Dedifferentiated amniotic fluid mesenchymal stem cell (primary cell): ENCODE measurements around the gene LCP2.
"Not testable (repeated sequence)": the region's sequence is repeated elsewhere in the genome, so short reads cannot be mapped to it uniquely, and the experiment has no call there.

Source experiments
- DNase-seq: peaks from one replicate; pipeline ENCODE4 v3.0.0-alpha.2; 2016; ENCODE audit errors: extremely low spot score

LCP2 gene

DNA sequence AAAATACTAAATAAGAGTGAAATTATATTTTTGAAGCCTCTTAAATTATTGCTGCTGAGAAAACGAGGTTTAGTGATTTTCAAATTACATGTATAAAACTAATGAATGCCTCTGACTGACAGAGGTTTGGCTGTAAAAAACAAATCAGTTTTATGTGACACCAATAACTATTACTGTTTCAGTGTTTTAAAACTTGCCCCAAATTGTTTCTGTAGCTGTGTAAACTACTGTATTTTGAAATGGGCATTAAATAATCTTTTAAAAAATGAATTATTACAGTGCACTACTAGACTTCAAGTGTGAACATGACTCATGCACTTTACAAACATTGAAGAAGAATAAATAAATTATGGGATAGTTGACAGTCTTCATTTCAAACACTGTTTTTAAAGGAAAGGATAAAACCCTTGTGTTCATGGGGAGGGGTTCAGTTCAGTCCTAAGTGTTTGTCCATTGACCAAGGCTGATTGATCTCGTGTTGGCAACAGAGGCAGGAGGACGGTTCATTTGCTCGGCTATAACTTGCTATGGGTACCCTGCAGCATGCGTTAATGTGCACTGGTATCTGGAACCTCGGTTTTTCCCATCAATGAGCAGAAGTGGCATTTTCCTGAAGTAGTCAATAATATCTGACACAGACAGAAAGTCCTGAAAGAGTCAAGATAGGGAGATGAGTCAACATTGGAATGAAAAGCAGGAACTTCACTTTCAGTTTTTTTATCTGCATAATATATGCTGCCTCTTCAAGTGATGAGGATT lies 49.2 kb downstream of the LCP2 start:
- no peak for DNase-seq

DNA sequence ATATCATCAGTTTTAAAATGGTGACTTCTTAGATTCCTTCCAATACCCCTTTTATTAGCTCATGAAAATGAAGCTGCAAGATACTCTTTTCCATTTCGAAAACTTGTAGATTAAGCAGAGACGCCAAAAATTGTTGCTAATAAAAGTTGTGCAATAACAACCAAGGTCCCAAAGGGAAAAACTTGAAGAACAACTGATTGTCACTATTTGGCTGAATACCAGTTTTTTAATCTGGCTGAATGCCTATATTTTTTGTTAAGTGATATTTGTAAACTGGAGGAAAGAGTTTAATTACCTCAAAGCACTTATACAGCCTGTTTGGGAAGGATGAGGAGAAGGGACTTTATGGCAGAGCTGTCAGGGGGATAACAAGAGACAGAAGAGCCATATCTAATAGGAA lies 50.2 kb downstream of the LCP2 start:
- no peak for DNase-seq

DNA sequence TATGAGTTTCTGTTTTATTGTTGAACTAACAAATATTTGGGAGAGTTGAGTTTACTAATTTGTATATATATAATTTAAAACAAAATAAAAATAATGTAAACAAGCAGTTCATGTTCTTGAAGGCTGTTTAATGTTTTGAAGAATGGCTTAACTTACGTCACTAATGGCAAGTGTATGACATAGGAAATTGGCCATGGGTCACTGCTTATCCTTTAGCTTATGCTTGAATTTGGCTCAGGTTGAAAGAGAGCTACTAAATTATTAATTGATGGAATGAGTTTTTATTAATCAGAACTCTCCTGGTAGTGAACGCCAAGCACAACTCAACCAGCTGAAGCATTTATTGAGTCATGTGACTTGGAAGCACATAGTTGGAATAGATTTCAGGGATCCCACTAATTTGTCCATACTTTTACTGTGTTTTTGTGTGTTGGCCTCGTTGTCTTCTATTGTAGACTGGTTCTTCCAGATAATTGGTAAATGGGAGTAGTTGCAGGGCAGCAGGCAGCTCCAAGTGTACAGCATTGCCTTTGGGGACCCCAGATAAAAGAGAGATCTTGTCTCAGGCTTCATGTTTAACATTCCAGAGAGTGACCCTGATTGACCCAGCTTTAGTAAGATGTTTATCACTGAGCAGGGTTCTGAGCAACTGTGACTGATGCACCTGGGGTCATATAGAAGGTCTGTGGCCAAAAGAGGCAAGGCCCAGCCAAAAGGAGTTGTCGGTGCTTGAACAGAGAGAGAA lies 51.3 kb downstream of the LCP2 start:
- no peak for DNase-seq

DNA sequence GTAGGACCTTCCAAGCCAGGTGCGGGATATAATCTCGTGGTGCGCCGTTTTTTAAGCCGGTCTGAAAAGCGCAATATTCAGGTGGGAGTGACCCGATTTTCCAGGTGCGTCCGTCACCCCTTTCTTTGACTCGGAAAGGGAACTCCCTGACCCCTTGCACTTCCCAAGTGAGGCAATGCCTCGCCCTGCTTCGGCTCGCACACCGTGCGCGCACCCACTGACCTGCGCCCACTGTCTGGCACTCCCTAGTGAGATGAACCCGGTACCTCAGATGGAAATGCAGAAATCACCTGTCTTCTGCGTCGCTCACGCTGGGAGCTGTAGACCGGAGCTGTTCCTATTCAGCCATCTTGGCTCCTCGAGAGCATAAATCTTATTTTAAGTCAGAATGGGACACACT lies 52.1 kb downstream of the LCP2 start:
- not testable (repeated sequence) for DNase-seq

- no peak for DNase-seq
These were observed 59.0 kb downstream of the LCP2 start for GRCh38 chr5:170238456-170239196.

DNA sequence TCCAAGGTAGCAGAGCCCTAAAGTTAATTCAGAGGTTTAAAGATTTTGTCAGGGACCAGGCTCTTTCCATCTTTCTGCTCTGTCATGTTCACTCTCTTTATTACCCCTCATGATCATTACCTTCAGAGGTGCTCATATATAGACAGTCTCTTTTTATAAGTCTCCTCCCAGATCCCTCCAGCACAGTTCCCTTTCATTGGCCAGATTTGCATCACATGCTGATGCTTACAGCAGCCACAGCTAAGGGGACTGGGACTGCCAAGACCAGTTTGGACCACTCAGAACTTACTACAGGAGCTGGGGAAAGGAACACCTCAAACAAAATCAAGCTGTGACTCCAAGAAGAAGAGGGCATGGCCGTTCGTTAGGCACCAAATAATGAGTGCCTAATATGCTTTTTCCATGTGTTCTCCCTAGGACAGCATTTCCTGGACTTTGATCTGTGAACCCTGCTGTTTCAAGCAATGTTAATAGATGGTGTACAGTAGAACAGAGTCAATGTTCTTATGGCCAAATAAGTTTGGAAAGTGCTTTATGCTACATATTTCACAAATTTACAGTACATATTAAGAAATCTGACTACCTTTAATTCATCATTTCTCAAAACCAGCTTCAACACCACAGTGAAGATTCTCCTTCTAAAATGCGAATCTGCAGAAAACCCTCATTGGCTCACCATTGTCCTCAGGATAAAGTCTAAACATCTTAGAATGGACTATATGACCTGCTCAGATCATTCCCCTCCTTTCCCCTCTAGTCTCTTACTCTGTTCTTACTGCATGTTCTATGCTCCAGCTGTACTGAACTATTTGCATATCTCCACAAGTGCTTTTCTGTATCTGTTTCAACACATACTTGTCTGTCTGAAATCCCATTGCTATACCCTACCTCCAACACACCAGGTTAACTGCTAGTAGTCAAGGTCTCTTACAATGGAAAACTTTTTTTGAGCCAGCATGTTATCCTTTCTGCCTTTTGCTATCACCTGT lies 61.4 kb downstream of the LCP2 start:
- DNase-seq, result no peak

DNA sequence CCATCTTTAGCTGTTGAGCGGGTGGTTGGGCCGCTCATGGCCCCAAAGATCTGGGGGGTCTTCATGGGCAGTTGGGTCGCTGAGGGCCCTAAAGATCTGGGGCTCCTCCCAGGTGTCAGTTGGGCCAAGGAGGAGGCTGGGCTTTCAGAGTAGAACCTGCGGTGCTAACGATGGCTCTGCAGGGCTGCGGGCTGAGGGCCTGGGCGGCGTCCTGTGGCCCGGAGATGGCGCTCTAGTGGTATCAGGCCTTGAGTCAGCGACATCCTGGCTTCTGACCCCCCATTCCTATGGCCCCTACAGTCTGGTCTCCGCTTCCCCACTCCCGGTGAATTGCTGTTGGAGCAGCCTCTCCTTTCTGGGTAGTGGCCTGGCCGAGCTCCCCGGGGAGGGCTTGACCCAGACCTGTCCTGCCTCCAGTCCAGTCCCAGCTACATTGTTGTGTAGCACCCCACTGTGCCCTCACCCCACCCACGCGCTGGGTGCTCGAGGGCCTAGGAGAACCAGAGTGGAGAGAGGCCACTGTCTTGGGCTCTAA lies 64.2 kb downstream of the LCP2 start:
- DNase-seq, result no peak

DNA sequence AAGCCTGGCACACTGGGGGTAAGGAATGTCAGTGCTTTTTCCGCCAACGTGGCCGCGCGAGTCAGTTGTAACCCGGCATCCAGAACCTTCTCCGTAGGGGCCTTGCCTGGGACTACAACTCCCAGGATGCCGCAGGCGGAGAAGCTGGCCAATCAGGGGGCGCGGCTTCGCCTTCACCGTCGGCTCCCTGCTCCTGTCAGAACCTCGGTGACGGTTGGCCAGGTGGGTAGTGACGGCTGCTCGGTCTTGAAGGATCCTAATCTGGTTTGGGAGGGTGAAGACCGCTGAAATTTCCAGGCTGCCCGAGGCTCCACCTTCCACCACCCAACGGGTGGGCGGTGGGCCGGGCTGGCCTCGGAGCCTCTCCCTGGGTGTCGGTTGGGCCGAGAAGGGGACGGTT lies 64.8 kb downstream of the LCP2 start, which contains the start of gene C5orf58:
TSS of gene C5orf58 (plus strand) at position 200 of the 400 bp plus-strand sequence. CDS start 1,992 bp downstream, outside the sequence.
- no peak for DNase-seq

- no peak for DNase-seq
These were observed 68.7 kb downstream of the LCP2 start for GRCh38 chr5:170228762-170229435.

DNA sequence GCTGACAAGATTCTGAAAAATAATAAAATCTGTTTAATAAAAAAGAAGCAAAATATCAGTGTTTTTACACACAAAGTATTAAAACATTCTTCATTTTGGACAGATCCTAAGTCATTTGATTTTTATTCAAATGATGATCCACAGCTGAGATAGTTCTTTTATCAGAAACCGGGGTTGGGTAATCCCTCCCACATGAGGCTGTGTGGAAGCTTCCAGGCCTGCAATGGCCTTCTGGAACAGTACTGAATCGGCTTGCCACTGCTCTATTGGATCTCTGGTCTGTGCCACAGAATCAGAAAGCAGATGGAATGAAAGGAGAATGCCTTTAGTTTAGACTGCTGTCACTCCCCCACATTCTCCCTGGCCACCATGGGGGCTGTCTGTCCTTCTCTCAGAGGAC lies 70.9 kb downstream of the LCP2 start:
- no peak for DNase-seq

DNA sequence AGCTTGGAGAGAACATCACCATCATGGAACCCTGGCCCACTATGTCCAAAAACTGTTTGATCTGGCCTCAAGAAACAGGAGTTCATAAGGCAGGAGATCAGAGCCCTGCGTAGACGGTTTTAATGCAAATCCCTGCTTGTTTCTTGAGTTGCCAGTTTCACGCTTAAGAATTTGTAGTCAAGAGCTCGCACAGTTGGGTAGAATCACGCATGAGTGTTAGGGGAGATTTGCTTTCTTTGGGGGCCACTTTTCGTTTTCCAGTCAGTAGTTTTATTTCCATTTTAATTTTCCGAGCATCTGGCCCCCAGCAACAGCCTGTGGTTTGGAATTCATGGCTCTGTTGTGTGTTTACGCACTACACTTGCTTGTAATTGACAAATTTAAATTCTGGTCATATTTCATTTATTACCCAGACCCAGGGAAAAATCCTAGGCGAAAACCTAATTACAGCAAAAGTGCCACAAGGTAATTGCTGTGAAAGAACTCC lies 71.4 kb downstream of the LCP2 start:
- no peak for DNase-seq

- peak; percentile 68 for DNase-seq
These were observed 72.0 kb downstream of the LCP2 start for GRCh38 chr5:170225326-170226128.

- DNase-seq, result no peak
These were observed 73.7 kb downstream of the LCP2 start for GRCh38 chr5:170223906-170224305.

DNA sequence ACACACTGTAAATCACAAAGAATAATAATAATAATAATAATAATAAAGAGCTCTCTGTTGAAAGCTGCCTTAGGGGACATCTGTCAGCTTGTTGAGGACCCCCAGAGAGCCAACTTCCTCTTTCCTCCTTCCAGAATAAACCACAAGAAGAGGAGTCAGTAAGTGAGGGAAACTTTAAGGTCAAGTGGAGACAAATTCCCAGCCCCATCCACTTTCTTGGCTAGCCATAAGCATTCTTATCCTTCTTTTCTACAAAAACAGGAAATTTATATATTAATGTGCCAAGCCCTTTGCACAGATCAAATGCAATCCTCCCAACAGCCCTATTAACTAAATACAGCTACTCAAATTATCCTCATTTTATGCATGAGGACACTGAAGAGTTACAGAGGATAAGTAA lies 74.2 kb downstream of the LCP2 start:
- DNase-seq, result no peak

DNA sequence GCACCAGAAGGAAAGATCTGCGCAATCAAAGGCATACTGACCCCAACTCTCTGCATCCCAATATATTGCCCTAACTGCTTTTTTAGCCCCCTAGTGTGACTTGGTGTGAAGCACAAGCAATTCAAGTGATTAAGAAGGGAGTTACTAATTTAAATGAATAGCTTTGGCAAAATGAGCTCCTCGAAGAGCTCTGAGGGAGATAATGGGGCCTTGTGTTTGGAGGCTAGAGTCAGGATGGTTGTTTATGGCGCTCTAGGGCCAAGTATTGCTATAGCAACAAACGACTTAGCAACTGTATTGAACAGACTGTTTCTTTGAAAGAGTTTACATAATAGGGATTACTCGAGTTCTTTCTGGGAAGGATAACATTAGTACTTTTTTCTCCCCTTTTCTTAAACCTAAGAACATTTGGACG lies 76.2 kb downstream of the LCP2 start:
- no peak for DNase-seq

GRCh38 chr5:170220191-170220590 lies 77.4 kb downstream of the LCP2 start:
- DNase-seq, result no peak

DNA sequence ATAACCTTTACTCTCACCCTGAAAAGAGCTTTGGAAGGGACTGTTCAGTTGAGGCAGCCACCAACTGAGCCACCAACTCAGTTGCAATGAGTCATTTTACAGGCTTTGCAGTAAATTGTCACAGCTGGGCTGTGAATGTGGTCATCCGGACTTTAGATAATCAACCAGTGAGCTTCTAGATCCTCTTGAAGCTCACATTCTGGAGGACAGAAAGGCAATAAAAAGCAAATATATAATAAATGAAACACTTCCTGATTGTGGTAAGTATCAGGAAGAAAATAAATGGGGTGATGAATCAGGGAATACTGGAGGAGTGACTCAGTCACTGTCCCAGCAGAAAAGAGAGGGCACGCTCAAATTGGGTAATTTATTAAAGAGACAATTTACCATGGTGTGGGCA lies 78.0 kb downstream of the LCP2 start:
- no peak for DNase-seq

- no peak for DNase-seq
These were observed 78.9 kb downstream of the LCP2 start for GRCh38 chr5:170218726-170219125.

DNA sequence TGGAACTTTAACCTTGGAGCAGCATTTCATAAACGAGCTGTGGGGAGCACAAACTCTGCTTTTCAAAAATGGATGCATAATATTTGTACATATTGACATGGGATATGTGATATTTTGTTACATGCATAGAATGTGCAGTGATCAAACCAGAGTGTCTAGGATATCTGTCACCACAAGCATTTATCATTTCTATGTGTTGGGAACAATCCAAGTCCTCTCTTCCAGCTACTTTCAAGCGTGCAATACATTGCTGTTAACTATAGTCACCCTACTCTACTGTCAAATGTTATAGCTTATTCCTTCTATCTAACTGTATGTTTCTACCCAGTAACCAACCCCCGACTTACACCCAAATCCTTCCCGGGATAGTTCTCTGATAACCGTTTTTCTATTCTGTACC lies 79.7 kb downstream of the LCP2 start:
- DNase-seq, result no peak
